Sigmoid colon (tissue), 7 donors: ENCODE data around the gene PIGQ. TPM values are rescaled to one million over a fixed set of nuclear protein-coding genes. Genes with fewer than 3 reads are reported as not detected.

Experiments used
- DNase-seq: peaks from one replicate; pipeline ENCODE4 v3.0.0-alpha.2; 2019
- H3K27ac ChIP-seq, 4 donors: fragments of 200-600 bp; sonication (generic); one replicate each; pipeline ENCODE4 v1.5.1; 2016 to 2019; ENCODE audit warnings: mild to moderate bottlenecking in 1 of 4
- H3K27me3 ChIP-seq, 3 donors: fragments of 200-600 bp; sonication (generic); one replicate each; pipeline ENCODE4 v1.5.1; 2019; ENCODE audit warnings: mild to moderate bottlenecking in 1 of 3
- H3K36me3 ChIP-seq, 4 donors: fragments of 200-600 bp; sonication (generic); one replicate each; pipeline ENCODE4 v1.5.1; 2016 to 2019
- H3K4me1 ChIP-seq, 4 donors: fragments of 200-600 bp; sonication (generic); one replicate each; pipeline ENCODE4 v1.5.1; 2017 to 2019
- H3K4me3 ChIP-seq, 4 donors: fragments of 200-600 bp; sonication (generic); one replicate each; pipeline ENCODE4 v1.5.1; 2017 to 2019; ENCODE audit warnings: mild to moderate bottlenecking in 2 of 4, moderate library complexity in 1 of 4
- H3K9me3 ChIP-seq, 4 donors: fragments of 200-600 bp in 3 of 4; sonication (generic) in 3 of 4; one replicate each; pipeline versions ENCODE4 v1.5.1 to v1.6.1; 2013 to 2019
- EP300 ChIP-seq, 4 donors: sonication (generic); formaldehyde crosslinking; IDR thresholded peaks; one replicate each; pipeline ENCODE4 v1.6.1; 2017; ENCODE audit warnings: antibody characterized with exemption in 4 of 4
- POLR2A ChIP-seq, 2 donors: fragments of 450-650 bp; IDR thresholded peaks; one replicate each; pipeline ENCODE4 v1.6.1; 2016; ENCODE audit warnings: antibody characterized with exemption in 2 of 2, mild to moderate bottlenecking in 2 of 2, moderate library complexity in 2 of 2
- POLR2AphosphoS5 ChIP-seq, 4 donors: sonication (generic); formaldehyde crosslinking; IDR thresholded peaks; one replicate each; pipeline ENCODE4 v1.6.1; 2017; ENCODE audit warnings: antibody characterized with exemption in 4 of 4
- WGBS, 2 donors: extraction: QIAGEN DNeasy Blood & Tissue Kit; methylation state at CpG; one replicate each; pipeline ENCODE4 v1.1.7; 2013; 5-methylcytosine and 5-hydroxymethylcytosine counted together
- intact Hi-C: fragments of 100-400 bp; cut with DNase I; formaldehyde crosslinking; loops from one replicate; pipeline ENCODE4 v1.15.1; 2023
- polyA plus RNA-seq, 3 donors: library from polyadenylated mRNA; stranded (reverse); fragments of 200-250 nt; gene quantifications; one replicate each; pipeline ENCODE4 v1.2.3, GENCODE V29; 2013
- total RNA-seq, 4 donors: library from RNA; depleted of rRNA; stranded (reverse); fragments of >200 nt; gene quantifications; one replicate each; pipeline ENCODE4 v1.1.0, GENCODE V29; 2016
- TF ChIP-seq, protein P1 (sequence below), 4 experiments: fragments of 450-650 bp in 3 of 4; fragments of 200-600 bp in 1 of 4; IDR thresholded peaks; one replicate each; pipeline ENCODE4 v1.5.1; 2016 to 2019; ENCODE audit warnings: antibody characterized with exemption in 4 of 4, mild to moderate bottlenecking in 3 of 4, moderate library complexity in 2 of 4
- donor health status: healthy with polysubstance abuse.
- donor health status: Bipolar disorder and iron deficiency.
- donor health status: healthy.

Gene PIGQ
- total and polyA plus RNA-seq, 7 donors: 11.1 to 47.4 (median 17.8) TPM

DNA sequence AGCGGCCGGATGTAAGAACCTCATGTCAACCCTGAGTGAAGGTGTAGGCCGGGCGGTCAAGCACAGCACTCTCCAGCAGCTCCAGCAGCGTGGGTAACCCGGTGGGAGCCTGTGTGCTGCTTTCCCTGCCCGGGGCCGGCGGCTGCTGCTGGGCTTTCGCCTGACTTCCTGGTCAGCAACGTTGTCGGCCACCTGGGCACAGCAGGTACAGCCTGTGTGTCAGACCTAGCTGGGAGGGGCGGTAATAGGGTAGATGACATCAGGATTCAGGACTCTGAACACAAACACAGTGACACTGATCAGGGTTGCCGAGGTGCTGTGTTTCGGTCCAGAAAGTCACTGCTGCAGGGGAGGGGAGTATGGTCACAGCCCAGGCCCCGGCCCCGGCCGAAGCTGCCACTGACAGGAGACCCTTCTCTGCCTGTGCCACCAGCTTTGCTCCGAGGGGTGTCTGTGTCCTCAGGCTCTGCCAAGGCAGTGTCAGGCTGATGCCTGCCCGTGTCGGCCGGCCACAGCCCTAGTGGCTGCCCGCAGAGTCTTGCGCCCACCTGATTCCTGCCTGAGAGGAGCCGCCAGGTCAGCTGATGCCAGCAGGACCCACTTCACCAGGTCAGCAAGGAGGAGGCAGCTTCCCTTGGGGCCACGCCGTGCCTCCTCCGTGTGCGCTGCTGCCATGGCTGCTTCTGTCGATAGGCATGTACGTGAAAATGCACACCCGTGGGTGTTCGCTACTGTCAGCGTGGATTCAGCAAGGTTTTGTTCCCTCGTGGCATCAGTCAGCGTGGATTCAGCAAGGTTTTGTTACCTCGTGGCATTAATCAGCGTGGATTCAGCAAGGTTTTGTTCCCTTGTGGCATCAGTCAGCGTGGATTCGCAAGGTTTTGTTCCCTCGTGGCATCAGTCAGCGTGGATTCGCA, 29.3 kb downstream of the PIGQ start:
- no peak for TF ChIP-seq EP300 (IDR thresholded peaks at IDR 0.05)
- no peak for TF ChIP-seq POLR2A (IDR thresholded peaks at IDR 0.05)
- no peak for TF ChIP-seq POLR2AphosphoS5 (IDR thresholded peaks at IDR 0.05)
- TF ChIP-seq, protein P1, sequence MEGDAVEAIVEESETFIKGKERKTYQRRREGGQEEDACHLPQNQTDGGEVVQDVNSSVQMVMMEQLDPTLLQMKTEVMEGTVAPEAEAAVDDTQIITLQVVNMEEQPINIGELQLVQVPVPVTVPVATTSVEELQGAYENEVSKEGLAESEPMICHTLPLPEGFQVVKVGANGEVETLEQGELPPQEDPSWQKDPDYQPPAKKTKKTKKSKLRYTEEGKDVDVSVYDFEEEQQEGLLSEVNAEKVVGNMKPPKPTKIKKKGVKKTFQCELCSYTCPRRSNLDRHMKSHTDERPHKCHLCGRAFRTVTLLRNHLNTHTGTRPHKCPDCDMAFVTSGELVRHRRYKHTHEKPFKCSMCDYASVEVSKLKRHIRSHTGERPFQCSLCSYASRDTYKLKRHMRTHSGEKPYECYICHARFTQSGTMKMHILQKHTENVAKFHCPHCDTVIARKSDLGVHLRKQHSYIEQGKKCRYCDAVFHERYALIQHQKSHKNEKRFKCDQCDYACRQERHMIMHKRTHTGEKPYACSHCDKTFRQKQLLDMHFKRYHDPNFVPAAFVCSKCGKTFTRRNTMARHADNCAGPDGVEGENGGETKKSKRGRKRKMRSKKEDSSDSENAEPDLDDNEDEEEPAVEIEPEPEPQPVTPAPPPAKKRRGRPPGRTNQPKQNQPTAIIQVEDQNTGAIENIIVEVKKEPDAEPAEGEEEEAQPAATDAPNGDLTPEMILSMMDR (IDR thresholded peaks at IDR 0.05): no peak
- Histone ChIP-seq H3K27me3 (no peaks in the 10 kb centered on the region), H3K4me3 (no peak overlapping the region), H3K36me3 (peaks cover 0 to 13% (median 0%) of the 10 kb centered on the region in 4 donors), H3K4me1 (no peaks in the 10 kb centered on the region), H3K27ac (no peak overlapping the region), H3K9me3 (no peaks in the 10 kb centered on the region)
- intact Hi-C loops: no loop called here
- DNase-seq: no peak
- WGBS, 2 donors: 89 to 97% methylated on average over 43 of the region's 43 CpGs

DNA sequence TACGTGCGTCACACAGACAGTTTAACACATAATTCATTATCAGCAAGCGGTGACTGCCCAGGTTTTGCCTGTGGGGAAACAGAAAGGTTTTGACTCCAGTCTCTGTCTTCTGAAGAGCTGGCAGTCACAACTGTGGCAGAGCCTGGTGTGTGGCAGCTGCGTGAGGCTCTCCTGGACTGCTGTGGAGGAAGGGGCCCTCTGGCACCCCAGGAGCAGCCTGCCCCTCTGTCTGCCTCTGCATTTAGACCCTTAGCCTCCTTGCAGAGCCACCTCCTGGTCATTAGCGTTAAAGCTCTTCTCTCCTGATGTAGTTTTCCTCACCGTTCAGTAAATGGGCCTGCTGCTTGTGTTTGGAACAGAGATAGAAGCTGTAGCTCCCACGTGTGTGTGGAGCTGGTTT, 31.0 kb downstream of the PIGQ start:
- intact Hi-C loops: no loop called here
- Histone ChIP-seq H3K36me3 (peaks cover 0 to 13% (median 0%) of the 10 kb centered on the region in 4 donors), H3K4me3 (no peak overlapping the region), H3K9me3 (no peaks in the 10 kb centered on the region), H3K27ac (no peak overlapping the region), H3K4me1 (no peaks in the 10 kb centered on the region), H3K27me3 (no peaks in the 10 kb centered on the region)
- TF ChIP-seq POLR2AphosphoS5 (IDR thresholded peaks at IDR 0.05): no peak
- TF ChIP-seq EP300 (IDR thresholded peaks at IDR 0.05): no peak
- TF ChIP-seq POLR2A (IDR thresholded peaks at IDR 0.05): no peak
- TF ChIP-seq, protein P1 (IDR thresholded peaks at IDR 0.05): no peak
- DNase-seq: no peak
- WGBS, 2 donors: 53 to 54% methylated on average over 7 of the region's 7 CpGs

DNA sequence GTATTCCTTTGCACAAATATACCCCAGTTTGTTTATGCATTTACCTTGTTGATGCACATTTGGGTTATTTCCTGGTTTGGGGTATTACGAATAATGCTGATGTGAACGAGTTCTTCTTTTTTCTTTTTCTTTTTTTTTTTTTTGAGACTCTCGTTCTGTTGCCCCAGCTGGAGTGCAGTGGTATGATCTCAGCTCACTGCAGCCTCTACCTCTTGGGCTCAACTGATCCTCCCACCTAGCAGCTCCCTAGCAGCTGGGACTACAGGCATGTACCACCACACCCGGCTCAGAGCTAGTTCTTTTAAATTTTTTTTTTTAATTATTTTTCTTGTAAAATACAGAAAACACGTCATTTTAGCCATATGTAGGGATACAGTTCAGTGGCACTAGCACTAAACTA, 34.2 kb downstream of the PIGQ start:
- 70 to 91% methylated on average over 5 of the region's 5 CpGs for WGBS, 2 donors
- no peak overlapping the region for H3K4me3 ChIP-seq
- intact Hi-C loops: no loop called here
- no peak for DNase-seq
- H3K27me3 ChIP-seq: no peaks in the 10 kb centered on the region
- H3K36me3 ChIP-seq: peaks cover 0 to 13% (median 0%) of the 10 kb centered on the region in 4 donors
- H3K27ac ChIP-seq: no peak overlapping the region
- H3K9me3 ChIP-seq: no peaks in the 10 kb centered on the region
- TF ChIP-seq POLR2A (IDR thresholded peaks at IDR 0.05) (no peak), EP300 (IDR thresholded peaks at IDR 0.05) (no peak), POLR2AphosphoS5 (IDR thresholded peaks at IDR 0.05) (no peak)
- TF ChIP-seq, protein P1 (IDR thresholded peaks at IDR 0.05): no peak
- H3K4me1 ChIP-seq: no peaks in the 10 kb centered on the region

DNA sequence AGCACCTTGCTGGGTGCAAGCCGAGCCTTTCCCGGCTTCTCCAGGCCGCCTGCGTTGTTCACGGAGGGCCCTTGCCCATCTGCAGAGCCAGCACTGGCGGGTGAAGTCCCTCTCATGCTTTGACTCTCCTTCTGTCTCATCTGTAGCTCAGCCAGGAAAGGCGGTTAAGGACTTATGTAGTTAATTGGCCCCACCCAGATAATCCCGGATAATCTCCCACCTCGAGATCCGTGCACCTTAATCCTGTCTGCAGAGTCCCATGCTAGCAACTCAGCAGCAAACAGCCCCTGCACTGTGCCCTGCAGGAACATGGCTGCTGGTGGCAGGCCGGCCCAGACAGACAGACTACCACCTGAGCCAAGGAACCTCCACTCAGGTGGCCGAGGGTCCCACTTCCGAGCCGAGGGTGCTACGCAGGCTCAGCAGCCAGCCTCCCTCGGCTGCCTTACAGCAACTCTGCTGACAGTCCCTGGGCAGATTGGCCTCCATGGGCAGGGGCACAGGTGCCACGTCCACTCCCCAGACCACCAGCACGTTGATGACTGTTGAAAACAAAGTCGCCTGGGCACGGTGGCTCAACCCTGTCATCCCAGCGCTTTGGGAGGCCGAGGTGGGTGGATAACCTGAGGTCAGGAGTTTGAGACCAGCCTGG, 37.0 kb downstream of the PIGQ start:
- Histone ChIP-seq H3K27me3 (no peaks in the 10 kb centered on the region), H3K4me1 (peaks cover 0 to 7% (median 6%) of the 10 kb centered on the region in 4 donors), H3K36me3 (no peaks in the 10 kb centered on the region), H3K4me3 (no peak overlapping the region), H3K9me3 (no peaks in the 10 kb centered on the region), H3K27ac (no peak overlapping the region)
- TF ChIP-seq, protein P1 (IDR thresholded peaks at IDR 0.05): no peak
- no peak for TF ChIP-seq POLR2AphosphoS5 (IDR thresholded peaks at IDR 0.05)
- no peak for TF ChIP-seq POLR2A (IDR thresholded peaks at IDR 0.05)
- WGBS, 2 donors: 93 to 95% methylated on average over 22 of the region's 22 CpGs
- DNase-seq: no peak
- intact Hi-C loops: no loop called here
